Astrocyte (in vitro differentiated cells and primary cell): ENCODE data around the gene LPCAT3. TPM values are rescaled to one million over a fixed set of nuclear protein-coding genes. Genes with fewer than 3 reads are reported as not detected.

ENCODE experiments used
- DNase-seq: peaks from one replicate; pipeline ENCODE4 v3.0.0-alpha.2; 2010; ENCODE audit warnings: low read depth
- FAIRE-seq: peaks from 2 replicates; lab custom pipeline; 2011; peaks lifted over from hg19 to GRCh38; lab: Jason Lieb, UNC
- H2AFZ ChIP-seq: 2 replicates; pipeline ENCODE4 v1.6.0; 2012; ENCODE audit warnings: low read depth, low read length, inconsistent platforms
- H3K27ac ChIP-seq: 2 replicates; pipeline ENCODE4 v1.5.1; 2011; ENCODE audit warnings: low read depth, low read length, inconsistent platforms
- H3K27me3 ChIP-seq: 2 replicates; pipeline ENCODE4 v1.6.0; 2011; ENCODE audit warnings: low read length, inconsistent platforms; ENCODE audit not compliant: insufficient read depth
- H3K36me3 ChIP-seq: 2 replicates; pipeline ENCODE4 v1.5.1; 2011; ENCODE audit warnings: low read length, inconsistent platforms; ENCODE audit not compliant: insufficient read depth
- H3K4me1 ChIP-seq: 2 replicates; pipeline ENCODE4 v1.5.1; 2011; ENCODE audit warnings: low read length, inconsistent platforms; ENCODE audit not compliant: insufficient read depth
- H3K4me2 ChIP-seq: 2 replicates; pipeline ENCODE4 v1.6.0; 2012; ENCODE audit warnings: low read length, inconsistent platforms
- H3K4me3 ChIP-seq: 2 replicates; pipeline ENCODE4 v1.5.1; 2011; ENCODE audit warnings: low read depth, mild to moderate bottlenecking, low read length, inconsistent platforms; ENCODE audit not compliant: insufficient read depth
- H3K79me2 ChIP-seq: 2 replicates; pipeline ENCODE4 v1.6.0; 2012; ENCODE audit warnings: mild to moderate bottlenecking, low read length, inconsistent platforms; ENCODE audit not compliant: insufficient read depth
- H3K9ac ChIP-seq: 2 replicates; pipeline ENCODE4 v1.6.0; 2012; ENCODE audit warnings: mild to moderate bottlenecking, low read length, inconsistent platforms
- H3K9me3 ChIP-seq: 2 replicates; pipeline ENCODE4 v1.5.1; 2012; ENCODE audit warnings: low read depth, mild to moderate bottlenecking, low read length, inconsistent platforms; ENCODE audit not compliant: insufficient read depth
- H4K20me1 ChIP-seq: 2 replicates; pipeline ENCODE4 v1.6.0; 2012; ENCODE audit warnings: low read length, inconsistent platforms; ENCODE audit not compliant: insufficient read depth
- H3K27ac Mint-ChIP-seq: one replicate; pipeline ENCODE4 v1.8.0; 2021; ENCODE audit warnings: mild to moderate bottlenecking, mixed read lengths; ENCODE audit not compliant: unreplicated experiment
- H3K27me3 Mint-ChIP-seq: one replicate; pipeline ENCODE4 v1.8.0; 2021; ENCODE audit warnings: low read depth, mixed read lengths; ENCODE audit not compliant: unreplicated experiment
- H3K36me3 Mint-ChIP-seq: one replicate; pipeline ENCODE4 v1.8.0; 2021; ENCODE audit warnings: low read depth, mixed read lengths; ENCODE audit not compliant: unreplicated experiment
- H3K4me1 Mint-ChIP-seq: one replicate; pipeline ENCODE4 v1.8.0; 2021; ENCODE audit warnings: low read depth, mixed read lengths; ENCODE audit not compliant: unreplicated experiment
- H3K4me3 Mint-ChIP-seq: one replicate; pipeline ENCODE4 v1.8.0; 2021; ENCODE audit warnings: mild to moderate bottlenecking, moderate library complexity, mixed read lengths; ENCODE audit not compliant: unreplicated experiment
- H3K9me3 Mint-ChIP-seq: one replicate; pipeline ENCODE4 v1.8.0; 2021; ENCODE audit warnings: mild to moderate bottlenecking, mixed read lengths; ENCODE audit not compliant: unreplicated experiment
- CTCF ChIP-seq: IDR thresholded peaks from 2 replicates; pipeline ENCODE4 v1.5.1; 2011; ENCODE audit warnings: low read depth, mild to moderate bottlenecking, inconsistent platforms, low read length, moderate library complexity; ENCODE audit not compliant: insufficient read depth
- EZH2 ChIP-seq: IDR thresholded peaks from 2 replicates; pipeline ENCODE4 v1.6.1; 2012; ENCODE audit warnings: mild to moderate bottlenecking, low read length, inconsistent platforms; ENCODE audit not compliant: insufficient read depth
- total RNA-seq: library from RNA; stranded (reverse); gene quantifications from 2 replicates; pipeline ENCODE4 v1.2.1, GENCODE V29; 2021

Gene LPCAT3
- total RNA-seq, 1 donor from 2014 or later, result 26.2 TPM

- Histone ChIP-seq H3K4me3 (no peak overlapping the region), H3K4me2 (no peak overlapping the region), H3K36me3 (peaks cover 57% of the 10 kb centered on the region), H3K27me3 (no peaks in the 10 kb centered on the region), H4K20me1 (no peaks in the 10 kb centered on the region), H3K9ac (no peak overlapping the region), H3K27ac (no peak overlapping the region), H3K9me3 (no peaks in the 10 kb centered on the region), H3K4me1 (no peaks in the 10 kb centered on the region), H3K79me2 (peaks cover 7% of the 10 kb centered on the region), H2AFZ (no peak overlapping the region)
- Mint-ChIP-seq H3K9me3 (no peaks in the 10 kb centered on the region), H3K4me3 (no peak overlapping the region), H3K36me3 (peaks cover 17% of the 10 kb centered on the region), H3K4me1 (no peaks in the 10 kb centered on the region), H3K27me3 (no peaks in the 10 kb centered on the region), H3K27ac (peak overlapping the region; percentile 53)
- TF ChIP-seq EZH2, result no peak
- no peak for TF ChIP-seq CTCF
- DNase-seq (no peak), FAIRE-seq (no peak)
Observed at GRCh38 chr12:6978611-6979011, 39.7 kb downstream of the LPCAT3 start.

- Histone ChIP-seq H3K9me3 (no peaks in the 10 kb centered on the region), H3K27me3 (no peaks in the 10 kb centered on the region), H3K9ac (no peak overlapping the region), H3K4me1 (no peaks in the 10 kb centered on the region), H4K20me1 (no peaks in the 10 kb centered on the region), H3K79me2 (peaks cover 7% of the 10 kb centered on the region), H3K4me3 (no peak overlapping the region), H3K27ac (no peak overlapping the region), H2AFZ (no peak overlapping the region), H3K36me3 (peaks cover 55% of the 10 kb centered on the region), H3K4me2 (no peak overlapping the region)
- no peak for FAIRE-seq
- Mint-ChIP-seq H3K9me3 (no peaks in the 10 kb centered on the region), H3K4me1 (no peaks in the 10 kb centered on the region), H3K36me3 (peaks cover 17% of the 10 kb centered on the region), H3K27me3 (no peaks in the 10 kb centered on the region), H3K27ac (no peak overlapping the region), H3K4me3 (no peak overlapping the region)
- no peak for DNase-seq
- TF ChIP-seq CTCF (no peak), EZH2 (no peak)
Observed at GRCh38 chr12:6978188-6978587, 40.1 kb downstream of the LPCAT3 start.

- Histone ChIP-seq H3K4me3 (no peak overlapping the region), H3K79me2 (peaks cover 12% of the 10 kb centered on the region), H3K9me3 (no peaks in the 10 kb centered on the region), H4K20me1 (no peaks in the 10 kb centered on the region), H3K27ac (no peak overlapping the region), H3K9ac (no peak overlapping the region), H2AFZ (no peak overlapping the region), H3K27me3 (no peaks in the 10 kb centered on the region), H3K36me3 (peaks cover 50% of the 10 kb centered on the region), H3K4me1 (no peaks in the 10 kb centered on the region), H3K4me2 (no peak overlapping the region)
- H3K36me3 Mint-ChIP-seq, result peaks cover 17% of the 10 kb centered on the region
- H3K4me1 Mint-ChIP-seq, result peaks cover under 1% of the 10 kb centered on the region
- DNase-seq (no peak), FAIRE-seq (no peak)
- H3K9me3 Mint-ChIP-seq, result no peaks in the 10 kb centered on the region
- no peaks in the 10 kb centered on the region for H3K27me3 Mint-ChIP-seq
- H3K27ac Mint-ChIP-seq, result no peak overlapping the region
- no peak overlapping the region for H3K4me3 Mint-ChIP-seq
- TF ChIP-seq CTCF, result no peak
- no peak for TF ChIP-seq EZH2
Observed at GRCh38 chr12:6977653-6978052, 40.6 kb downstream of the LPCAT3 start.
